HG03565 (cell line): ENCODE measurements around the gene SERPINA12.

ENCODE experiments used
- ATAC-seq: cut with Tn5 transposase; IDR thresholded peaks from one replicate; pipeline ENCODE4 v1.9.1; 2021; ENCODE audit warnings: mild to moderate bottlenecking, moderate library complexity; ENCODE audit not compliant: unreplicated experiment

The SERPINA12 gene

GRCh38 chr14:94509356-94509755, at the start of gene SERPINA12:
Gene SERPINA12 (minus strand): TSS chr14:94509469. CDS start chr14:94498397, 11,072 bp downstream.
- ATAC-seq, result no peak

GRCh38 chr14:94558842-94559241, 49.6 kb upstream of the SERPINA12 start:
- ATAC-seq, result no peak

GRCh38 chr14:94557327-94557726, 48.1 kb upstream of the SERPINA12 start:
- ATAC-seq, result no peak

DNA sequence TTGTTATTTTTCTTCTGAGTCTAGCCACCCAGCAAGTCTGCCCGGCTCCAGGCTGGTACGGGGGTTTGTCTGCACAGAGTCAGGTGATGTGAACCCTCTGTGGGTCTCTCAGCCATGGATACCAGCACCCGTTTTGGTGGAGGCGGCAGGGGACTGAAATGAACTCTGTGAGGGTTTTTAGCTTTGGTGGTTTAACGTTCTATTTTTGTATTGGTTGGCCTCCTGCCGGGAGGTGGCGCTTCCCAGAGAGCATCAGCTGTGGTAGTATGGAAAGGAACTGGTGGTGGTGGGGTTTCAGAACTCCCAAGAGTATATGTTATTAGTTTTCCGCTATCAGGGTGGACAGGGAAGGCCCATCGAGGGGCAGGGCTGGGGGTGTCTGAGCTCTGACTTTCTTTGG, 46.7 kb upstream of the SERPINA12 start:
- no peak for ATAC-seq

DNA sequence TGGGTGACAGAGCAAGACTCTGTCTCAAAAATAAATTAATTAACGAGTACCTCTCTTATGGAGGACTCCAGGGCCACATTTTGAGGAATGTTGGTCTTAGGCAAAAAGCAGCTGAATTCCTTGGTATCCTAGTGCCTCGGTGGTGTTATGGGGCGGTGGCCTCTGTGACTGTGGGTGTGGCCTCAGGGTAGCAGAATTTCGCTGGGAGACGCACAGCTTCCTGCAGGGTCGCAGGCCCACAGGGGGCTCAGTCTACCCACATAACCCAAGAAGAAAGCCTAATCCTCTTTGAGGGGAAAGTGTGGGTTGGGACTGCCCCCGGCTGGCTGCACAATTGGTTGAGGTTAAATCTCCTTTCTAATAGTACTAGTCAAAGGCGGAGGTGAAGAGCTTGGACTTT, 40.8 kb upstream of the SERPINA12 start:
- ATAC-seq, result no peak

GRCh38 chr14:94548999-94549985, 40.0 kb upstream of the SERPINA12 start:
- ATAC-seq, result no peak

DNA sequence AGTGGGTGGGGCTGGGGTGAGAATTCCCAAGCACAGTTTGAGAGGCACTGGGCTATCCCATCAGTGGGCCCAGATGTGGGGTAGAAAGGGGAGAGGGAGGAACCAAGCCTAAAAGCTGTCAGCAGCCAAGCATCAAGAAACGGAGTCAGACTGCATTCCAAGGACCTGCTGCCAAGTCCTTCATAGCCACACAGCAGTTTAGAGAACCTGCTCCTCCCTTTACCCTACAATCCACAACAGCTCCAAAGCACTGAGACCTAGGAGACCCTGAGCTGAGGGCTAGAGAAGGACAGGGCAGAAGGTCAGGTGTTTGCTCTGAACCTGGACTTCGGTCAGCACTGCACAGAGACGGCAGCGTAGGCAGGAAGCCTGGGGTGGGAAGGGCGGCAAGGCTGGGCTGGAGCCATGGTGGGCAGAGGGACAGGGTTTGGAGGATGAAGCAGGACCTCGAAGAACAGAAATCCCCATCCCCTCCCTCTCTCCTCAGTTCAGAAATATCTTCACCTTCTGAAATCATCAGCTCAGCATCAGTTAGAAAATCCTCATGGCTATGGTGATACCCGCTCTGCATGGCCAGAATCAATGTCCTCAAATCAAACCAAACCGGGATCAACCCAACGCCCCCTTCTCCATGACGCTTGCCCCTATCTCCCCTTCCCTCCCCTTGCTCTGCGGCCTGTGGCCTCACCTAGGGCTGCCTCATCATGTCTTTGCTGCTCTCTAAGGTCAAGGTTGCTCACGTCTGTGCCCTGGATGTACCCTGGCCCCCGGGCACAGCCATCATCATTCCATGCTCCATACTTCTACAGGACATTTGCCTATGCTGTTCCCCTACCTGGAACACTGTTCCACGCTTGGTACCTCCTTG, 39.1 kb upstream of the SERPINA12 start:
- no peak for ATAC-seq

GRCh38 chr14:94547726-94548125, 38.5 kb upstream of the SERPINA12 start:
- no peak for ATAC-seq

DNA sequence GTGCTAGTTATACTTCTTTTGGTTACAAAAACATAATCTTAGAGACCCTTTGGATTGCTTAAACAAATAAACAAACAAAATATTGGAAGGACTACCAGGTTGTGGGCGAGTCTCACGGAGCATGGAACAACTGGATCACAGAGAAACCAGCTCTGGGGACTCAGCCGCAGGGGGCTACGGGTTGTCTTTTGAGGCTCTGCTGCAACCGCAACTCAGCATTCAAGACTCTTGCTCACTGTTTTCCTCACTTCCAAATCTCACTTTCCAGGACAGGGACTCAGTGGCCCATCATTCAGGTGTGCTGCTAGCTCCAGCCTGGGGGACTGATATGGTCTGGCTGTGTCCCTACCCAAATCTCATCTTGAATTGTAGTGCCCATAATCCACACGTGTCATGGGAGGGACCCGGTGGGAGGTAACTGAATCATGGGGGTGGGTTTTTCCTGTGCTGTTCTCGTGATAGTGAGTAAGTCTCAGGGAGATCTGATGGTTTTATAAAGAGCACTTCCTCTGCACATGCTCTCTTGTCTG, 37.9 kb upstream of the SERPINA12 start:
- no peak for ATAC-seq

- no peak for ATAC-seq
Observed at GRCh38 chr14:94545131-94545841, 36.0 kb upstream of the SERPINA12 start.

GRCh38 chr14:94544726-94545125, 35.5 kb upstream of the SERPINA12 start:
- no peak for ATAC-seq

GRCh38 chr14:94543449-94544124, 34.3 kb upstream of the SERPINA12 start:
- no peak for ATAC-seq

DNA sequence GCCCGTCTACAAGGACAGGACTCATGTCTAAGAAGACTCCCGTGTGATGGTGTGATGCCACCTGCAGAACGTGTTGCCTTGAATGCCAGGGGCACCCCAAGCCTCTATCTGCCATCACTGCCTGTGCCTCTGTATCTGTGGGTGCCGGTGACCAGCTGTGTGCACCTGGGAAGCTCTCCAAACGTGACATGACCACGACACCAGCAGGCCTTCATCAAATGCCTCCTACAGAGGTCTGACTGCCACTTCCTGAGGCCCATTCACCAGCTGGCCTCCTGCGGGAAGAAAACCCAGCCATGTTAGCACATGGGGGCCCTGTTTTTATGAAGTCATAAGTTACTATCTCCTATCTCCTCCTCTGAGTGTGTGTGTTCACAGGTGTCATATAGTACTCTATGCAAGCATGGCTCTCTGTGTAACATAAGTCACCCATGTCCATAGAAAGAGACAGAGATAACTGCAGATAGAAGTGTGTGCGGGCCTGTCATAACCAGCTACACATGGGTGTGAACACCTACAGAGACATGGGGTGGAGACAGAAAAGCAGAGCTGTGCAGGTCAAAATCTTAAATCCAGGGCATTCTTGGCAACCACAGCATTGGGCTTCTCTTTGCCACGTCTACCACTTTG, 33.7 kb upstream of the SERPINA12 start:
- ATAC-seq, result no peak

- ATAC-seq, result no peak
Observed at GRCh38 chr14:94542111-94542810, 33.0 kb upstream of the SERPINA12 start.

GRCh38 chr14:94541234-94541975, 32.1 kb upstream of the SERPINA12 start:
- ATAC-seq, result no peak

- no peak for ATAC-seq
Observed at GRCh38 chr14:94540031-94540794, 30.9 kb upstream of the SERPINA12 start.

- no peak for ATAC-seq
Observed at GRCh38 chr14:94539181-94539580, 29.9 kb upstream of the SERPINA12 start.
